NCI-H2196 (cell line): ENCODE data around the gene FMO4.
"Not testable (repeated sequence)": the region's sequence is repeated elsewhere in the genome, so short reads cannot be mapped to it uniquely, and the experiment has no call there.

Experiments
- DNase-seq: peaks from one replicate; lab custom pipeline; 2025; ENCODE audit not compliant: unreplicated experiment; lab: John Stamatoyannopoulos, UW

The FMO4 gene

GRCh38 chr1:171329251-171329650 lies 15.3 kb downstream of the FMO4 start:
- DNase-seq = no peak

GRCh38 chr1:171334024-171334640 lies 20.1 kb downstream of the FMO4 start:
- no peak for DNase-seq

GRCh38 chr1:171335964-171336363 lies 22.0 kb downstream of the FMO4 start:
- no peak for DNase-seq

- not testable (repeated sequence) for DNase-seq
Observed at GRCh38 chr1:171339345-171339744, 25.4 kb downstream of the FMO4 start.

GRCh38 chr1:171343727-171344472 lies 29.9 kb downstream of the FMO4 start:
- no peak for DNase-seq

- no peak for DNase-seq
Observed at GRCh38 chr1:171344473-171344820, 30.5 kb downstream of the FMO4 start.

GRCh38 chr1:171345536-171345935 lies 31.6 kb downstream of the FMO4 start:
- no peak for DNase-seq

- DNase-seq = no peak
Observed at GRCh38 chr1:171346881-171347280, 32.9 kb downstream of the FMO4 start.

GRCh38 chr1:171350594-171350993 lies 36.6 kb downstream of the FMO4 start:
- DNase-seq = no peak

GRCh38 chr1:171351961-171352360 lies 38.0 kb downstream of the FMO4 start:
- DNase-seq = no peak

- no peak for DNase-seq
Observed at GRCh38 chr1:171352554-171352953, 38.6 kb downstream of the FMO4 start.

GRCh38 chr1:171355727-171356126 lies 41.7 kb downstream of the FMO4 start:
- no peak for DNase-seq

GRCh38 chr1:171357179-171357578 lies 43.2 kb downstream of the FMO4 start:
- DNase-seq = no peak

GRCh38 chr1:171359355-171359648 lies 45.3 kb downstream of the FMO4 start:
- DNase-seq = not testable (repeated sequence)

GRCh38 chr1:171359731-171360527 lies 45.9 kb downstream of the FMO4 start:
- not testable (repeated sequence) for DNase-seq

GRCh38 chr1:171366085-171366484 lies 52.1 kb downstream of the FMO4 start:
- DNase-seq = no peak

GRCh38 chr1:171366816-171367215 lies 52.8 kb downstream of the FMO4 start:
- DNase-seq = no peak

- DNase-seq = no peak
Observed at GRCh38 chr1:171367436-171367835, 53.5 kb downstream of the FMO4 start.

GRCh38 chr1:171372418-171373084 lies 58.6 kb downstream of the FMO4 start:
- DNase-seq = no peak

GRCh38 chr1:171373357-171374122 lies 59.6 kb downstream of the FMO4 start:
- not testable (repeated sequence) for DNase-seq

GRCh38 chr1:171379846-171380245 lies 65.9 kb downstream of the FMO4 start:
- DNase-seq = no peak
